Renal cortex interstitium (tissue), 11 donors: ENCODE results near the gene MVB12B. TPM values are rescaled to one million over a fixed set of nuclear protein-coding genes. Genes with fewer than 3 reads are reported as not detected.

Source experiments
- DNase-seq, 11 donors: peaks; one replicate each; pipeline ENCODE4 v3.0.0-alpha.2; 2013; ENCODE audit warnings: low read depth in 9 of 11, low spot score in 4 of 11; ENCODE audit errors: extremely low read depth in 1 of 11
- polyA plus RNA-seq, 3 donors: library from polyadenylated mRNA; unstranded; fragments of 120-200 nt; gene quantifications; one replicate each; pipeline ENCODE4 v1.2.1, GENCODE V29; 2013; ENCODE audit not compliant: insufficient read length in 3 of 3

Gene MVB12B
- polyA plus RNA-seq, 3 donors, result 15.4 to 19.3 (median 16.3) TPM

GRCh38 chr9:126500600-126501382 is 174.2 kb downstream of the MVB12B start:
- DNase-seq, result peak; percentile 37 to 80 (median 75)

GRCh38 chr9:126501383-126502331 is 175.0 kb downstream of the MVB12B start:
- DNase-seq, result no peak

- no peak for DNase-seq
These were observed 176.0 kb downstream of the MVB12B start for GRCh38 chr9:126502417-126503332.

GRCh38 chr9:126503333-126504085 is 176.9 kb downstream of the MVB12B start:
- no peak for DNase-seq

GRCh38 chr9:126504086-126504976 is 177.7 kb downstream of the MVB12B start:
- DNase-seq, result no peak

- DNase-seq, result no peak
These were observed 178.4 kb downstream of the MVB12B start for GRCh38 chr9:126504977-126505455.

DNA sequence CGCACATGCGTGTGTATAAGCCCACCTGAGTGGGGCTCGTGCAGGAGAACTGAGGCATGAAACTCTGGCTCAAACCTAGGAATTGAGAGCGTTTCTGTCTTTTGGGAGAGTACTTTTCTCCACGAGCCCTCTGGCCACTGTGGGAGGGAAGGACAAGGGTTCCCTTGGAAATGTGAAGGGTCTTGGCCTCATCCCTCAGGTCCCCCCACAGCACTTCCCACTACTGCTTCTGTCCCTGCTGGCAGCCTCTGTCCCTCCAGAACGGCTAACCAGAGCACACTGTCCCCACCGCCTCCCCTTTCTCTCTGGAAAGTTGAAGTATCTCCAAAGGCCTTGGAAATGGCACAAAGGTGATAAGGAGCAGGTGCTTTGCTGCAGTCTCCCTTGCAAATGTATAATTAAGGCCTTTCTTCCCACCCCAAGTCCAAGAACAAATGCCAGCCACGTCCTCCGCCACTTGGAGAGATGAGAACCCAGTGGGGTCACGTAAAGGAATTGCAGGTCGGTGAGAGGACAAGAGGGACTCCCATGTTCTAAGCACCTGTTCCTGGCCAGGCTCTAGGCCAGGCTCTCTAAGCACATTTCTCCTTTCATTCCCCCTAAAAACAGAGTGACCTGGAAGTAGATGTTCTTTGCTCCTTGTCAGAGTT is 179.2 kb downstream of the MVB12B start:
- DNase-seq, result no peak

- DNase-seq, result no peak
These were observed 180.0 kb downstream of the MVB12B start for GRCh38 chr9:126506361-126507317.

GRCh38 chr9:126507318-126508109 is 180.9 kb downstream of the MVB12B start:
- DNase-seq, result no peak

DNA sequence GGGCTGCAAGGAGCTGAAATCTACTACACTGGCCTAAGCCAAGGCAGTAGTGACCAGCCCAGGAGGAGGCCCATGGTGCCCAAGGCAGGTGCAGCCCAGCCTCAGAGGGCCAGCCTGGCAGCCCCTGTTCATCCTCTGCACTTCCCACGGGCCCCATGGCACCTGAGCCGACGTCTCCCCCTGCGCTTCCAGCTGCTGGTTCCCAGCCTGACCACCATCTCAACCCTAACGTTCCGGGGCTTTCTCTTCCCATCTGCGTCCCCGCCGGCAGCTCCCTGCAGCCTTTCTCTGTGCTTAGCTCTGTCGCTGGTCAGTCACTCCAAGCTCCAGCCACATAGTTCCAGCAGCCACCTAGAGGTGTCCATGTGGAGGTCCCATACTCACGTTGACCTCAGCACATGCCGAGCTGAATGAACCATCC is 181.6 kb downstream of the MVB12B start:
- DNase-seq, result no peak

- DNase-seq, result no peak
These were observed 182.3 kb downstream of the MVB12B start for GRCh38 chr9:126508928-126509327.

GRCh38 chr9:126509718-126510117 is 183.1 kb downstream of the MVB12B start:
- DNase-seq, result no peak

DNA sequence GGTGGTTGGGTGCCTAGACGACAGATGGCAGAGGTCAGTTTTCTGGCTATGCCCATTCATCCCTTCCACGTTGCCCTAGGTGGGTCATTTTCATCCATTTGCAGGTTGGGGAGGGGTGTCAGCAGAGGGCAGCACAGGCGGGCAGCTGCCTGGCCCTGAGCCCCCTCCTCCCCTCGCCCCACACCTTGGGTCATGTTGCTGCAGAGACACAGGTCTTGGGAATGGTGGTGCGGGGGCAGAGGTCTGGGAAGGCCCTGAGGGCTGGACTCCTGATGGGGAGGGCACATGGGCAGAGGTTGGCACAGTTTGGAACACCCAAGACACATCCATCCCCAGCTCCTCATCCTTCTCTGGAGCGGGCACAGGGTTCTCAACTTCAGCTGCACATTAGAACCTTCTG is 183.9 kb downstream of the MVB12B start:
- no peak for DNase-seq

DNA sequence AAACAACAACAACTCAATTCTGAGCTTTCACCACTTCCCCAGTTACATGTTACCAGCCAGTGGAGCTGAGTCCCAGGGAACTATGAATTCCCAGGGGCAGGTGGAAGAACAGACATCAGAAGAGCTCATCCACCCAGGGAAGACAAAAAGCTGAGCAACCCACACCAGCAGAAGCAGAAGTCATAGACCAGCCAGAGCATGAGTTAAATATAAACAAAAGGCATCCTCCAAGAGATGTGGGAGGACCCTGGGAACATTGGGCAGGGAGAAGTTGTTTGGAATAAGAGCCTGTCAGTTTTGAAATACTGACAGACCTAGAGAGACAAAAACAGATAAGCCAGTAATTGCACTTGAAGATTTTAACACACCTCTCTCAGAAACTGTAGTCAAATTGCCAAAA is 184.8 kb downstream of the MVB12B start:
- DNase-seq, result no peak
